HG03139 (cell line): ENCODE data around the gene B4GALT2.

ENCODE experiments used
- ATAC-seq: cut with Tn5 transposase; IDR thresholded peaks from one replicate; pipeline ENCODE4 v1.9.1; 2021; ENCODE audit not compliant: unreplicated experiment

B4GALT2 gene

GRCh38 chr1:43969416-43969745 lies 9.6 kb upstream of the B4GALT2 start:
- no peak for ATAC-seq

GRCh38 chr1:43969746-43970466 lies 9.1 kb upstream of the B4GALT2 start, which contains the start of gene DPH2:
DPH2 (plus strand) TSS chr1:43970010; CDS start chr1:43970176, 166 bp downstream.
- ATAC-seq, result peak; percentile 83

- ATAC-seq, result no peak
These were observed 8.5 kb upstream of the B4GALT2 start for GRCh38 chr1:43970502-43970901.

GRCh38 chr1:43970911-43971310 lies 8.1 kb upstream of the B4GALT2 start:
- ATAC-seq, result no peak

GRCh38 chr1:43971336-43971980 lies 7.6 kb upstream of the B4GALT2 start:
- ATAC-seq, result no peak

- no peak for ATAC-seq
These were observed 5.0 kb upstream of the B4GALT2 start for GRCh38 chr1:43973981-43974442.

GRCh38 chr1:43974443-43975248 lies 4.4 kb upstream of the B4GALT2 start, which contains the start of gene ATP6V0B:
ATP6V0B (plus strand) TSS chr1:43974960; CDS start chr1:43975041, 81 bp downstream.
- peak; percentile 49 for ATAC-seq

GRCh38 chr1:43975249-43975961 lies 3.6 kb upstream of the B4GALT2 start:
- ATAC-seq, result no peak

GRCh38 chr1:43976045-43976444 lies 3.0 kb upstream of the B4GALT2 start:
- ATAC-seq, result no peak

GRCh38 chr1:43976890-43977289 lies 2.1 kb upstream of the B4GALT2 start:
- ATAC-seq, result no peak

- ATAC-seq, result no peak
These were observed 1.4 kb upstream of the B4GALT2 start for GRCh38 chr1:43977376-43978263.

- no peak for ATAC-seq
These were observed 803 bp upstream of the B4GALT2 start for GRCh38 chr1:43978264-43978550.

- ATAC-seq, result no peak
These were observed 184 bp downstream of the B4GALT2 start for GRCh38 chr1:43979261-43979527.

GRCh38 chr1:43979528-43980254 lies 681 bp downstream of the B4GALT2 start:
- ATAC-seq, result no peak

GRCh38 chr1:43980255-43981134 lies 1.5 kb downstream of the B4GALT2 start:
- ATAC-seq, result no peak

- no peak for ATAC-seq
These were observed 2.1 kb downstream of the B4GALT2 start for GRCh38 chr1:43981135-43981491.

GRCh38 chr1:43981636-43982035 lies 2.6 kb downstream of the B4GALT2 start:
- ATAC-seq, result no peak

- no peak for ATAC-seq
These were observed 3.2 kb downstream of the B4GALT2 start for GRCh38 chr1:43982241-43982640.

GRCh38 chr1:43982808-43983207 lies 3.8 kb downstream of the B4GALT2 start:
- ATAC-seq, result no peak
